Neural crest cell (in vitro differentiated cells): ENCODE data around the gene STOM. TPM values are rescaled to one million over a fixed set of nuclear protein-coding genes. Genes with fewer than 3 reads are reported as not detected.
"Not testable (repeated sequence)": the region's sequence is repeated elsewhere in the genome, so short reads cannot be mapped to it uniquely, and the experiment has no call there.

Experiments
- DNase-seq: peaks from one replicate; pipeline ENCODE4 v3.0.0; 2021; ENCODE audit warnings: low read depth, mixed read lengths, low spot score
- H3K27ac Mint-ChIP-seq: one replicate; pipeline ENCODE4 v1.8.0; 2021; ENCODE audit warnings: mild to moderate bottlenecking, mixed read lengths; ENCODE audit not compliant: unreplicated experiment
- H3K27me3 Mint-ChIP-seq: 2 replicates; pipeline ENCODE4 v1.8.0; 2021; ENCODE audit warnings: low read depth, mild to moderate bottlenecking, mixed read lengths
- H3K36me3 Mint-ChIP-seq: 2 replicates; pipeline ENCODE4 v1.8.0; 2021; ENCODE audit warnings: low read depth, mild to moderate bottlenecking, mixed read lengths
- H3K4me1 Mint-ChIP-seq: 2 replicates; pipeline ENCODE4 v1.8.0; 2021; ENCODE audit warnings: mixed read lengths
- H3K4me3 Mint-ChIP-seq: one replicate; pipeline ENCODE4 v1.8.0; 2021; ENCODE audit warnings: mild to moderate bottlenecking, mixed read lengths
- H3K9me3 Mint-ChIP-seq: 2 replicates; pipeline ENCODE4 v1.8.0; 2021; ENCODE audit warnings: mixed read lengths
- total RNA-seq: library from RNA; stranded (reverse); gene quantifications from 2 replicates; pipeline ENCODE4 v1.2.1, GENCODE V29; 2021
- TF ChIP-seq, protein P1 (sequence below): fragments of 200-600 bp; sonication (generic); conservative IDR thresholded peaks from 2 replicates; pipeline ENCODE4 v1.5.0; 2021; ENCODE audit warnings: antibody characterized with exemption, mild to moderate bottlenecking

The STOM gene
- total RNA-seq, 1 donor from 2014 or later, result 8.9 TPM

DNA sequence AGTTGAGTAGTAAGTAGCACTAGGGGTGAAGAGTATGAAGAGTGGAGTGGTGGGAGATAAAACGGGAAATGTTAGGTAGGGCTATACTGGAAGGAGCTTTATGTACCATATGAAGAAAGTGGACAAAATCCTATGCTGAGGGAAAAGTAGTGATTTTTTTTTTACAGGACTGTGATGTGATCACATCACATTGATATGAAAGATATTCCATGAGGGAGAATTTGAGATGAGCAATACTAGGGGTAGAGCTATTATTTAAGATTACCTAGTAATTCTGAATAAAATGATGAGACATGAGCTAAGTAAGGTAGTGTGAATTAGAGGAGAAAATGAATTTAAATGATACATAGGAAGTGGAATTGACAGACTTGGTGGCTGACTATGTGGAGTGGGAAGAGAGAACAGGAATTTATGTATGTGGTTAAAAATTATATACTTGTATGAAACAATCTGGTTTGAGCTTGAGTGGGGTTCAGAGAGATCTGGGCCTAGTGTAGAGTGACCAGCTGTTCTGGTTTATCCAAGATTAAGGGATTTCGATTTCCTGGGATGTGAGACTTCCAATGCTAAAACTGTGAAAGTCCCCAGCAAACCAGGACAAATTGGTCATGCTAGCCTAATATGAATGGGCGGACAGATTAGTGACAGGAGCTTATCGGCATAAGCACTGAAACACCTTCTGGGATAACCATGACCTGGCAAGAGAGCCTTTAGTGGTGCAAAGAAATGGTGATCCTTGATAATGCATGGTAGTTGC is 29.3 kb upstream of the STOM start:
- Mint-ChIP-seq H3K36me3 (peaks cover 6% of the 10 kb centered on the region), H3K9me3 (peaks cover 7% of the 10 kb centered on the region), H3K4me3 (no peak overlapping the region), H3K27me3 (peaks cover 18% of the 10 kb centered on the region), H3K4me1 (no peaks in the 10 kb centered on the region), H3K27ac (no peak overlapping the region)
- TF ChIP-seq, protein P1, sequence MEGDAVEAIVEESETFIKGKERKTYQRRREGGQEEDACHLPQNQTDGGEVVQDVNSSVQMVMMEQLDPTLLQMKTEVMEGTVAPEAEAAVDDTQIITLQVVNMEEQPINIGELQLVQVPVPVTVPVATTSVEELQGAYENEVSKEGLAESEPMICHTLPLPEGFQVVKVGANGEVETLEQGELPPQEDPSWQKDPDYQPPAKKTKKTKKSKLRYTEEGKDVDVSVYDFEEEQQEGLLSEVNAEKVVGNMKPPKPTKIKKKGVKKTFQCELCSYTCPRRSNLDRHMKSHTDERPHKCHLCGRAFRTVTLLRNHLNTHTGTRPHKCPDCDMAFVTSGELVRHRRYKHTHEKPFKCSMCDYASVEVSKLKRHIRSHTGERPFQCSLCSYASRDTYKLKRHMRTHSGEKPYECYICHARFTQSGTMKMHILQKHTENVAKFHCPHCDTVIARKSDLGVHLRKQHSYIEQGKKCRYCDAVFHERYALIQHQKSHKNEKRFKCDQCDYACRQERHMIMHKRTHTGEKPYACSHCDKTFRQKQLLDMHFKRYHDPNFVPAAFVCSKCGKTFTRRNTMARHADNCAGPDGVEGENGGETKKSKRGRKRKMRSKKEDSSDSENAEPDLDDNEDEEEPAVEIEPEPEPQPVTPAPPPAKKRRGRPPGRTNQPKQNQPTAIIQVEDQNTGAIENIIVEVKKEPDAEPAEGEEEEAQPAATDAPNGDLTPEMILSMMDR, result no peak
- DNase-seq, result no peak

DNA sequence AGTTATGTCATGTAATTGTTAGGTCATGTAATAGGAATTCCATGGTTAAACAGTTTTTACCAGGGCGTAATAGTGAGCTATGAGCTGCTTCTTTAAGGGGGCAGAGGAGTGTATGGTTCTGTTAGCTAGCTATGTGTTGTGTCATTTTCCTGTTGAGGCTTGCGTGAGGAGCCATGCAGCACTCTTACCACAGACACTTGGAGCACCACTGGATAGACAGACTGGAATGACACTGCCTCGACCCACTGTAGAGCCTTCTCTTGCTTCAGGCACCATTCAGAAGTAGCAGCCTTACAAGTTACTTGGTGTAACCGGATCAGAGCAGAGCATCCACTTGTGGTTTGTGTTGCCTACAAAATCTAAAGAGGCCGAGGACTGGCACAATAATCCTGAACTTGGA is 28.3 kb upstream of the STOM start:
- H3K4me1 Mint-ChIP-seq, result no peaks in the 10 kb centered on the region
- peaks cover 7% of the 10 kb centered on the region for H3K9me3 Mint-ChIP-seq
- H3K4me3 Mint-ChIP-seq, result no peak overlapping the region
- no peak overlapping the region for H3K27ac Mint-ChIP-seq
- no peak for DNase-seq
- peaks cover 18% of the 10 kb centered on the region for H3K27me3 Mint-ChIP-seq
- H3K36me3 Mint-ChIP-seq, result peaks cover 6% of the 10 kb centered on the region
- TF ChIP-seq, protein P1, result no peak

DNA sequence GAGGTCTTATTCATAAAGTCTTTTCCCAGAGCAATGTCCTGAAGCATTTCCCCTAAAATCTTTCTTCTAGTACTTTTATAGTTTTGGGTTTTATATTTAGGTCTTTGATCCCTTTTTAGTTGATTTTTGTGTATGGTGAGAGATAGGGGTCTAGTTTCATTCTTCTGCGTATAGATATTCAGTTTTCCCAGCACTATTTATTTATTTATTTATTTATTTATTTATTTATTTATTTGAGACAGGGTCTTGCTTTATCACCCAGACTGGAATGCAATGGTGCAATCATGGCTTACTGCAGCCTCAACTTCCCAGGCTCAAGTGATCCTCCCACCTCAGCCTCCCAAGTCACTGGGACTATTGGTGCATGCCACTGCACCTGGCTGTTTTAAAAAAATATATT is 27.2 kb upstream of the STOM start:
- not testable (repeated sequence) for H3K4me3 Mint-ChIP-seq, H3K27ac Mint-ChIP-seq, H3K4me1 Mint-ChIP-seq, H3K36me3 Mint-ChIP-seq, DNase-seq, H3K9me3 Mint-ChIP-seq
- peaks cover 11% of the 10 kb centered on the region for H3K27me3 Mint-ChIP-seq

DNA sequence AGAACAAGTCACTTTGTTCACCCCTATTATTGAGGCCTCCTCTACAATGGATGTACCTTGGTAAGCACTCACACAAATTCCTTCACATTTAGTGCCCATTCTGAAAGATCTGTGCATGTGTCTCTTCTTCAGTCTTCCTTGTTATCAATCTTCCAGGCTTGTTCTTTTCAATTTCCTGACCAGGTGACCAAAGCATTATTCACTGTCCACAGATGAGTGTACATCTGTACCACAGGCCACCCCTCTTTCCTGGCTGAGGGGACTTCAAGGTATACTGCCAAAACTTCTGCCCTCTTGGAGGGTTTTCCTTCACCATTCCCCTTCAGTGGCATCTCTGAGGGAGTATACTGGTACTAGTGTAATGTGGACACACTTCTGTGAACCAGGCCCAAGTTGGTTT is 25.5 kb upstream of the STOM start:
- TF ChIP-seq, protein P1, result no peak
- no peak overlapping the region for H3K4me3 Mint-ChIP-seq
- H3K36me3 Mint-ChIP-seq, result peaks cover 6% of the 10 kb centered on the region
- H3K9me3 Mint-ChIP-seq, result peaks cover 7% of the 10 kb centered on the region
- H3K27ac Mint-ChIP-seq, result no peak overlapping the region
- peaks cover 6% of the 10 kb centered on the region for H3K27me3 Mint-ChIP-seq
- no peak for DNase-seq
- no peaks in the 10 kb centered on the region for H3K4me1 Mint-ChIP-seq

DNA sequence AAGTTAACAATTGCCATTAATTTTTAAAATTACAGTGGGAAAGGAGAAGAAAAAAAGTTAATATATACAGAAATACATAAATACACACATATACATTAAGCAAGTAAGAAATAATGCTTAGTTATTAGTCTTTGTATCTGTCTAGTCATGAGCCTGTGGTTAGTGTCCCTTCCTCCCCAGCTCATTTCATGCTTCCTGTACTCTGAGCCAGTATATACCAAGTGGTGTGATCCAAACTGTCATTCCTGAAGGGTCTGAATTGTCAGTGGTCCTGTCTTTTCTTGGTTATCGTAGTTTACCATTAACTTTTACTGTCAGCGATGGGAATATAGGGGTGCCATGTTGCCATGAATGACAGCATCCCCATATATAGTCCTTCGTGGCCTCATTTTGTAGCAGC is 24.2 kb upstream of the STOM start:
- H3K4me1 Mint-ChIP-seq, result no peaks in the 10 kb centered on the region
- DNase-seq, result no peak
- peaks cover 2% of the 10 kb centered on the region for H3K27me3 Mint-ChIP-seq

DNA sequence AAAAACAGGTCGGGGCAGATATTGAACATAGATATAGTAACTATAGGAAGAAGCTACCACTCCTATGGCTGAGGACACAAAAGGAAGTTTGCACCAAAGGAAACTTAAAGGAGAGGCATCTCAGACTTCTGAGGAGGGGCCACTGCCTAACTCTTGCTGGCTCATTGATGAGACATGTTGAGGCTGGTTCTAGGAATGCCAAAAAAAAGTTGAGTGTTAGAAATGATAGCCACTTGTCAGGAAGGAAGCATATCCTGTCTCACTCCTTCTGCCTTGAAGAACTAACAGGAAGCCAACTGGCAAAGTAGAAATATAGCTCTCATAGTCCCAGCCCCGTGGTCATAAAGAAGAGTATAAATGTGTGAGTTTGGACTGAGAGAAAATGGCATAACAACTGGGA is 23.3 kb upstream of the STOM start:
- H3K36me3 Mint-ChIP-seq, result peaks cover 6% of the 10 kb centered on the region
- no peak overlapping the region for H3K4me3 Mint-ChIP-seq
- H3K4me1 Mint-ChIP-seq, result no peaks in the 10 kb centered on the region
- TF ChIP-seq, protein P1, result no peak
- DNase-seq, result no peak
- no peak overlapping the region for H3K27ac Mint-ChIP-seq
- peaks cover 7% of the 10 kb centered on the region for H3K9me3 Mint-ChIP-seq
- peaks cover 2% of the 10 kb centered on the region for H3K27me3 Mint-ChIP-seq

More for the DNA sequence above, 24.2 kb upstream of the STOM start:
- TF ChIP-seq, protein P1, result no peak
- Mint-ChIP-seq H3K36me3 (peaks cover 6% of the 10 kb centered on the region), H3K9me3 (peaks cover 7% of the 10 kb centered on the region), H3K27ac (no peak overlapping the region), H3K4me3 (no peak overlapping the region)
